Activated CD4-positive, alpha-beta T cell treated with anti-CD3 and anti-CD28 coated beads for 48 hours (primary cell): ENCODE data around the gene PCID2.
"Not testable (repeated sequence)": the region's sequence is repeated elsewhere in the genome, so short reads cannot be mapped to it uniquely, and the experiment has no call there.

Source experiments
- DNase-seq: peaks from one replicate; pipeline ENCODE4 v3.0.0-alpha.2; 2020

Gene PCID2

DNA sequence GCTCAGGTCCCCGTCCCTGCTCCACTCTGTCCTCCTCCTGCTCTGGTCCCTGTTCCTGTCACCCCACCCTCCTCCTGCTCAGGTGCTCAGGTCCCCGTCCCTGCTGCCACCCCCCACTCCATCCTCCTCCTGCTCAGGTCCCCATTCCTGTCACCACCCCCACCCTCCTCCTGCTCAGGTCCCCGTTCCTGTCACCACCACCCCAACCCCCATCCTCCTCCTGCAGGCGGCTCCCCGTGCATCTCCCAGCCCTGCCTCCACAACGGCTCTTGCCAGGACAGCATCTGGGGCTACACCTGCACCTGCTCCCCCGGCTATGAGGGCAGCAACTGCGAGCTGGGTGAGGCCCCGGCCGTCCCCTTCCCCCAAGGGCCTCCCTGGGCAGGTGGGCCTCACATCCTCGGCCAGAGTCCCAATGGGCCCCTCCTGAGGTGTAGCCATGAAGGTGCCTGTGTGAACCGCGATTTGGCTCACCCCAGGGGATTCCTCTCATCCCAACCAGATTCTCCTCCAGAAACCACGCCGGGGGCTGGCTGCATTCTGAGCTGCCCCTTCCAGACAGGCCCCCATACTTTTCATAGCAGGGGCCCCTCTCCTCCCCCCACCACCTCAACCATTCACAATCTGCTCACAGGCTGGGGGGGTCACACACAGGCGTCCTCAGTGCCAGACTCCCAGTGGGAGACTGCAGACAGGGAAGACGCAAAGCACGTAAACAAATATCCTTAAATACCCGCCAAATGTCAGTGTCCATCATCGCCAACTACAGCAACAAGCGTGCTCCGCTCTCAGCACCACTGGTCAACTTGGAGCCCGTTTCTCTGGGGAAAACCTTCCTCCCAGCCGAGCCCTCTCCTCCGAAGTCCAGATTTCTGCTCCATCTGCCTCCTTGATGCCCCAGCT lies 45.4 kb downstream of the PCID2 start:
- DNase-seq: no peak

DNA sequence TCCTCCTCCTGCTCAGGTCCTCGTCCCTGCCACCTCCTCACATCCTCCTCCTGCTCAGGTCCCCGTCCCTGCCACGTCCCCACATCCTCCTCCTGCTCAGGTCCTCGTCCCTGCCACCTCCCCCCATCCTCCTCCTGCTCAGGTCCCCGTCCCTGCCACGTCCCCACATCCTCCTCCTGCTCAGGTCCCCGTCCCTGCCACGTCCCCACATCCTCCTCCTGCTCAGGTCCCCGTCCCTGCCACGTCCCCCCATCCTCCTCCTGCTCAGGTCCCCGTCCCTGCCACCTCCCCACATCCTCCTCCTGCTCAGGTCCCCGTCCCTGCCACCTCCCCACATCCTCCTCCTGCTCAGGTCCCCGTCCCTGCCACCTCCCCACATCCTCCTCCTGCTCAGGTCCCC lies 46.5 kb downstream of the PCID2 start:
- DNase-seq: not testable (repeated sequence)

DNA sequence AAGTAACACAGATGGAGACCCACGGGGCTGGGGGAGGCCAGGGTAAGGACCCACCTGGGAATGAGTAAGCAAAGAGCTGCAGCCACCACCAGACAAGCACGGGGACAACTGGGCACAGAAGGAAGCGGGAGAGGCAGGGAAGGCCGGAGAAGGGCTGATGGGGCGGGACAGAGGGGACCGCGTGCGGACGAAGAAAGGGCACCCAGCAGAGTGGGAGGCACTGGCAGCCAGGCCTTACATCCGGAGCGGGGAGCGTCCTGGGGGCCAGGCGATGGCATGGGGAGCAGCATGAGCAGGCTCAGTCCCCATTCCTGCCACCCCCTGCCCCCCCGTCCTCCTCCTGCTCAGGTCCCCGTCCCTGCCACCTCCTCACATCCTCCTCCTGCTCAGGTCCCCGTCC lies 47.0 kb downstream of the PCID2 start:
- DNase-seq: no peak

DNA sequence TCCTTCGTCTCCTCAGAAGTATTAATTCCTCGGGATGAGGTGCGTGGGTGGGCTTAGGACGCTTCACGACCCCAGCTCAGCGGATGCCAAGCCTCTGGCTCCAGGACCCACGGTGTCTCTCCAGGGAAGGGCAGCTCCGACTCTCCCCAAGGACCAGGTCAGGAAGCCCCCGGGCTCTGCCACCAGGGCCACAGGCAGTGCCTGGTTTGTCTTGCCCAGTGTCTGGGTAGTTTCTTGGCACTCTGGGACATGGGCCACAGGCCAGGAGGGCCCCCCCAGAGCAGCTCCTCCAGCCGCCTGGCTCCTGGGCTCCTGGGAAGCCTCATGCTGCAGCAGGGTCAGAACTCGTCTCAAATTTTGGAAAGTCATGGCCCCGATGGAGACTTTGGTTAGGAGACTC lies 47.5 kb downstream of the PCID2 start:
- no peak for DNase-seq

DNA sequence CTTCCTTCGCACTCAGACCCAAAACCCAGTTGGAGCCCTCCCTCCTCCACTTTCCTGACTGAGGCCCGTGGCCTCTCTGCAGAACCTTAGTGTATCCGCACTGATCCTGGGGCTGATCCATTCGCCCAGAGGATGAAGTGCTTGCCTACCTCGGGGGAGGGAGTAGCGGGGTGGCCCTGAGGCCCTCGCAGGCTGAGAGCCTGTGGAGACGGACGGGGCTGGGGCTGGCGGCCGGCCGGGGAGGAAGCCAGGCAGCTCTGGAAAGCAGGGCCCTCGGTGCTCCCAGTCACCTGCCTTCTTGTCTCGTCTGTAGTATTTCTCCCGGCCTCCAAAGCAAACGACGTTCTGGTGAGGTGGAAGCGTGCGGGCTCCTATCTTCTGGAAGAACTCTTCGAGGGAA lies 48.8 kb downstream of the PCID2 start:
- DNase-seq: no peak

DNA sequence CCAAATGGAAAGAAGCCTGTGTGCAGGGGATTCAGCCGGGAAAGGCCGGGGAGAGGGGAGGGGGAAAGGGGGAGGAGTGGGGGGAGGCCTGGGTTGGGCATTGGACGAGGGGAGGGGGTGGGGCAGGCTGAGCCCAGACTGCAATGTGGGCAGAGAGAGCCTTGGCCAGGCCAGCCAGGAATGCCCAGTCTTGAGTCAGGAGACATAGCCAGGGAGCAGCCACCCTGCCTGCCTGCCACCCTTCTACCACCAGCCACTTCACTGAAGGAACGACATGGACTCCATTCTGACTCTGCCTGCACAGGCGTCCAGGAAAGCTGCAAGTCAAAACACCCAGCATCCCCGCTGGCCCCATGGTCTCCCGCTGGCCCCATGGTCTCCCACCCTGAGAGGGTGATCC lies 49.5 kb downstream of the PCID2 start:
- no peak for DNase-seq

DNA sequence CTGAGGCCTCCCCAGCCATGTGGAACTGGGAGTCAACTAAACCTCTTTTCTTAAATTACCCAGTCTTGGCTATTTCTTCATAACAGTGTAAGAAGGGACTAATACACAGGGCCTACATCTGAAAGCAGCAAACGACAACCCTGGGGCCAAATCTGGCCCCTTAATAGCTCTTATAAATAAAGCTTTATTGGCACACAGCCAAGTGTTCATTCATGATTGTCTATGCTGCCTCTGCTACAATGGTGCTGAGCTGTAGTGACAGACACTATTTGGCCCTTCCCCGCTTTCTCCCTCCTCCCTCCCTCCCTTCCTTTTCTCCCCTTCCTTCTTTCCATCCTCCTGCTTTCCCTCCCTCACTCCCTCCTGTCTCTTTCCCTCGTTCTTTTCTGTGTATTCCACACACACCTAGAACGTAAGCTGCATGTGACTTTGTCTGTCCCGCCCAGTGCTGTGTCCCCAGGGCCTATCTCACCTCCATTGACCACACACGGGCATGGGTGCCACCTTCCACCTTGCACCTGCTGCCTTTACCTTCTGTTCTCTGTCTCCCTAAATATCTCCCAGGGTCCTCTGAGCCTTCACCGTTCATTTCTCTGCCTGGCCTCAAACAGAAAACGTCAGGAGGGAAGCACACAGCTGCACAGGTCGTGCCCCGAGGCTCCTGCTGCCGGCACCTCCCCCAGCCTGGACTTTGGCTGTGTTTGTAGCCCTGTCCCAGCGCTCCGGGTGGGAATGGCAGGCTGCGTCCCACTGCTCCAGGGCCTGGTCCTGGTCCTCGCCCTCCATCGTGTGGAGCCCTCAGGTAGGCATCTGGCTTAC lies 50.3 kb downstream of the PCID2 start, which contains the start of gene PROZ:
Gene PROZ (plus strand): TSS at position 720 of the 819 bp plus-strand sequence. CDS start 13 bp downstream, at position 733.
- no peak for DNase-seq

DNA sequence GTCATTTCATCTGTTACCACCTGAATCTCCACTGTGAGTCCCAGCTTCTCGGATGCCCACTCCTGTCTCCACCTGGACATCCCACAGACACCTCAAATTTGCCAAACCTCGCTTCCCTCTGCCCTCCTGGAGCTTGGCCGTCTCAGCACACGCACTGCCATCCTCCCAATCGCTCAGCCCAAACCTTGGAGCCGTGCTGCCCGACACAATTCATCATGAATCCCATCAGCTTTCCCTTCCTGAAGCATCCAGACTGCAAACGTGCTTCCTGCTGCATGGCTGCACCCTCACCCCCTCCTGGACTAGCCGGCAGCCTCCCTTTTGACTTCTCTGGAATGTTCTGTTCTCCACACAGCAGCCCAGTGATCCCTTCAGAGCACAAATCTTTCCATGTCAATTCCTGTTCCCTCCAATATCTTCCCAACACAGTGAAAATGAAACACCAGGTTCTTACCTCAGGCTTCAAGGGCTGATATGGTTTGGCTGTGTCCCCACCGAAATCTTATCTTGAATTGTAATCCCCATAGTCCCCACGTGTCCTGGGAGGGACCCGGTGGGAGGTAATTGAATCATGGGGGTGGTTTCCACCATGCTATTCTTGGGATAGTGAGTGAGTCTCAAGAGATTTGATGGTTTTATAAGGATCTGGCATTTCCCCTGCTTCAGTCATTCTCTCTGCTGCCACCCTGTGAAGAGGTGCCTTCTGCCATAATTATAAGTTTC lies 51.1 kb downstream of the PCID2 start:
- DNase-seq: no peak

DNA sequence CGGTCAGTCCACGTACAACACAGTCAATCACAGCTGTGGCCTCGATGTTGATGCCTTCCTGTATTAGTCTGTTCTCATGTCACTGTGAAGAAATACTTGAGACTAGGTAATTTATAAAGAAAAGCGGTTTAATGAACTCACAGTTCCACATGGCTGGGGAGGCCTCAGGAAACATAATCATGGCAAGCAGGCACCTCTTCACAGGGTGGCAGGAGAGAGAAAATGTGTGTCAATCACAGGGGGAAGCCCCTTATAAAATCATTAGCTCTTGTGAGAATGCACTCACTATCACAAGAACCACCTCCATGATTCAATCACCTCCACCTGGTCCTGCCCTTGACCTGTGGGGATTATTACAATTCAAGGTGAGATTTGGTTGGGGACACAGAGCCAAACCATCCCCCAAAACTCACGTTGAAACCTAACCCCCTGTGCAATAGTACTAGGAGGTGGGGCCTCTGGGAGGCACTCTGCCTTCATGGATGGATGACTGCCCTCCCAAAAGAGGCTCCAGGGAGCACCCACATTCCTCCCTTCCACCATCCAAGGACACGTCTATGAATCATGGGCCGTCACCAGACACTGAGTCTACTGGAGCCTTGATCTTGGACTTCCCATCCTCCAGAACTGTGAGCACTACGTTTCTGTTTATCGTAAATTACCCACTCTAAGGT lies 52.4 kb downstream of the PCID2 start:
- DNase-seq: no peak

DNA sequence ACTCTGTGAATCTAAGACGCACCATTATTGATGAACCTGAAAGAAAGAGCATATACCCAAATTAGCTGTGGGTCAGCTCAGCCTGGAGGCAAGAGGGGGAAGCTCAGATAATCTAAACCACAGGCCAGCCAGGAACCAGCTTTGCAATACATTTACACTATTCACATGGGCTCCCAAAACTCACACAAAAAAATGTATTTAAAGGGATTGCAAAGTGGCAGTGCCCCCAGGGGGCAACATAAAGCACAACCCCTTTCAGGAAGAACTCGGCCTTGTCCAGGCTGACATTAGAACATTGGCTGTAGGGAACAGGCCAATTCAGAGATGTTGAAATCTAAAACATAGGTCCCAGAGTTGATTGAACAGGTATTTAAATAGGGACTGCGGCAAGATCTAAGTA lies 53.3 kb downstream of the PCID2 start:
- no peak for DNase-seq

DNA sequence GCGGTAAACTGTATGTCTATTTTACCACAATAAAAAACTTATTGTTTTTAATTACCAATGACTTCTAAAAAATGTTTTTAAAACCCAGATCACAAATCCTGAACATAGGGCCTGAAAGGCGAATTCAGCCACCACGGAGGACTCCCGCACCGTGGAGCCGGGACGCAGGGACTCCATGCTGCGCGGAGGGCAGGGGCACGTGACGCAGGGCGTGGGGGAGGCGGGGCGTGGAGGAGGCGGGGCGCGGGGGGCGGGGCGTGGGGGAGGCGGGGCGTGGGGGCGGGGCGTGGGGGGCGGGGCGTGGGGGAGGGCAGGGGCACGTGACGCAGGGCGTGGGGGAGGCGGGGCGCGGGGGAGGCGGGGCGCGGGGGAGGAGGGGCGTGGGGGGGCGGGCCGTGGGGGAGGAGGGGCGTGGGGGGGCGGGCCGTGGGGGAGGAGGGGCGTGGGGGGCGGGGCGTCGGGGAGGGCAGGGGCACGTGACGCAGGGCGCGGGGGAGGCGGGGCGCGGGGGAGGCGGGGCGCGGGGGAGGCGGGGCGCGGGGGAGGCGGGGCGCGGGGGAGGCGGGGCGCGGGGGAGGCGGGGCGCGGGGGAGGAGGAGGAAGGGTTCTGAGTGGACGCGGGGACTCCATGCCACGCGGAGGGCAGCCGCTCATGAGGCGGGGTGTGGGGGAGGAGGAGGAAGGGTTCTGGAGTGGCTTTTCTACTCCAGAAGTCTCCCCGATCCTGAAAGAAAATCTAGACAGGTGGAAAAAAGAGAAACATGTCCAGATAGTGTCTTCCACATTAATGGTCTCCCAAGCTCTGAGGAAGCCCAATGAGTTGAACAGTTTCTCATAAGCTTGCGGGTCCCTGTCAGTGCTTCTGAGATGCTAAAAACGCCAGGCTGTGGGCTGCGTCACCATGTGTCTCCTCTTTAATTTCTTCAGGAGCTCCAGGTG lies 54.4 kb downstream of the PCID2 start:
- peak; percentile 72 for DNase-seq

DNA sequence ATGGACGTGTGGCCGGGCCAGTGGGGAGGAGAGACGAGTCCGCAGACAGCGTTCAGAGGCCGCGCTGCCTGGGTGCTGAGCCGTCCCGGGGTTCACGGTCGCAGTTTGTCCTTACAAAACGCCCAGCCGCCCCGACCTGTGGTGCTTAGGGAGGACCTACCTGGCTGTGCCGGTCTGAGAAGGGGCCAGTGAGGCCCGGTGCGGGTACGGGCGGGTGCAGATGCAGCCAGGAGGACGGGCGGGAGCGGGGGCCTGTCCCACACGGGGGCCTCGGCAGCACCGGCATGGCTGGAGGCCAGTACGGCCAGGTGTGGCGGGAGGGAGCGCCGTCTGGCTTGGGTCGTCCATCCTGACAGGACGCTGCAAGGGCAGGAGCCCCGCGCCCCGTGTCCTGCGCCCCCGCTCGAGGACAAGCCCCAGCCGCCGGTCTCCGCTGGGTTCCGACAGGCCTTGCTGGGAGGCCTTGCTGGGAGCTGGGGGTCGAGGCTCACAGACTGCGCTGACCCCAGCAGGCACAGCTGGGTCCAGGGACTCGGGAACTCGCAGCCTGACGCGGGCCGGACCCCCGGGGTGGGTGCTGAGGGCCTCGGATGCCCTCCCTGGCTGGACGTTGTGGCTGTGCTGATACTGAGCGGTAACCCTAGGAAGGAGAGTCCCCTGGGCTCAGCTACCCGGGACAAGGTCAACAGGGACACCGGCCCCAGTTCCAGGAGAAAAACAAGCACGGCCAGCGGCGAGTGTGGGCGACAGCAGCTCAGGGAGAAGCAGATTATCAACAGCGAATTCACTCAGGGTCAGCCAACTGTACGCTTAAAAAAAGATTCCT lies 55.3 kb downstream of the PCID2 start:
- DNase-seq: peak; percentile 18

DNA sequence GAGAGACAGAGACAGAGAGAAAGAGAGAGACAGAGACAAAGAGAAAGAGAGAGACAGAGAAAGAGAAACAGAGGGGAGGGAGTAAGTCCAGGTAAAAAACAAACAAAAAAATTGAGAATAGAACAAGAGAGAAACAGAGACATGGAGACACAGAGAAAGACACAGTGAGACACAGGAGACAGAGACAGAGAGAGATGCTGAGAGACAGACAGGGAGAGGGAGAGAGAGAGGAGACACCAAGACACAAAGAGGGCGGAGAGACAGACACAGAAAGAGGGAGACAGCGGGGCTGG lies 55.8 kb downstream of the PCID2 start:
- DNase-seq: no peak

DNA sequence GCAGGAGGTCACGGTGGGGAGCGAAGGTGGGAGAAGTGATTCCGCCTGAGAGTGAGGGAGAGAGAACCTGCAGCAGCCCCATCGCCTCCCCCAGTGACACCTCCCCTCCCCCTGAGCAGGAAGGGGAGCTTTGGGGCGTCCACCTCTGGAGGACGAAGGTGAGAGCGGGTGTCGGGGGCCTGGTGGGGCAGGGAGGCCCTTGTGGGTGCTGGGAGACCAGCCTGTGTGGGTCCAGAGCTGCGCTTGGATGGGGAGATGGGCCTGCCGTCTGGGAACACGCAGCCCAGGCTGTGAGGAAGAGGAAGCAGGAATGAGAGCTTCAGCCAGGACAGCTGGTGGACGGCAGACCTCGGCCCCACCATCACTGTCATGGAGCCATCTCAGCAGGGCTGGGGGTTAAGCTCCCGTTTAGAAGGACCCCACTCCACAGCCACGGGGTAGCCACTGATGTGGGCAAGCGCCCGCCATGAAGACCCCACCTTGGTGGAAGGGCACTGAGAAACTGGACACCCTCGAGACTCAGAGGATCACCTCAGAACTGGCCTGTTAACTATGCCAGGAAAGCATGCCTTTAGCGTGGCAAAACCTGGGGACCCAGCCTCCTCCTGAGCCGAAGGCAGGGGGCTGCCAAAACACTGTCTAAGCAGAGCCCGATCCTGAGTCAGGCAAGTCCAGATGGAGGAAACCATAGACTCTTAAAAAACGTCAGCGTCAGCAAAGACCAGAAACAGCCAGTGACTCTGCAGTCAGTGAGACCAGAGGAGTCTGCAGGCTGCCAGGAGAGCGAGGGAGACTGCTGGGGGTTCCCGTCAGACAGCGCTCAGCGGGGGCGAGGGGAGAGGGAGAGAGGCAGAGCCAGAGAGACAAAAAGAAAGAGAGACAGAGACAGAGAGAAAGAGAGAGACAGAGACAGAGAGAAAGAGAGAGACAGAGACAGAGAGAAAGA lies 56.5 kb downstream of the PCID2 start:
- DNase-seq: peak; percentile 22

DNA sequence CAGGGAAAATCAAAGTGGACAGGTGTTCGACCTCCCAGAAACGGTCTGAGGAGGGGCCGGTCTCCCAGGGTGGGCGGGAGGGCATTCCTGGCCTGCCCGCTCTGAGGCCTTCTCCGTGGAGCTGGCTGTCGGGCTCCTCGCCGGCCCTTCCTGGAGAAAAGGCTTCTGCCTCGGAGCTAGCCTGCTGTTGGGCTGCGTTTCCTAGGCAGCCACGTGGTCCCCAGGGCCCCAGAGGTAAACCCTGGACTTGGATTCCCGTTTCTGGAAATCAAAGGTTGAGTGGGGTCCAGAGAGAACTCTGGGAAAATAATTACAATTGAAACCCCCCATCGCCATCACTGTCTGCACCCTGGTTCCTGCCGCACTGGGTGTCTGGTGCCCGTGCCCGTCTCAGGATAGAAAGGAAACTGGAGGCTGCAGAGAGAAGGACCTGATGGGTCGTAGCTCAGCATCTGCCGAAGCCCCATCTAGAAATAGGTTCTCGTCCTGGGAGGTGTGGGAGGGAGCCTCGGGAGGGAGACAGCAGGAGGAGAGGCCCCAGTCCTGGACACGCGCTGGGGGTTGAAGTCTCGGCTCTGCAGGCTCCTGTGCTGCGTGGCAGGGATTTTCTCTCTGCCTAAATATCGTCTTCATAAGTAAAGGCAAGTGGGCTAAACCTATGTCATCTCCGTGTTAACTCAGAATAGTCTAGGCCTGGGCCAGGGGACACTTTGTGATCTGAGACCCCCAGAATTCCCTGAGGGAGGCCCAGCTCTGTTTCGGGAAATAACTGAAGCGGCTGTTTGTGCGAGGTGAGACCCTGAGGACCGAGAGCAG lies 57.7 kb downstream of the PCID2 start:
- DNase-seq: no peak

DNA sequence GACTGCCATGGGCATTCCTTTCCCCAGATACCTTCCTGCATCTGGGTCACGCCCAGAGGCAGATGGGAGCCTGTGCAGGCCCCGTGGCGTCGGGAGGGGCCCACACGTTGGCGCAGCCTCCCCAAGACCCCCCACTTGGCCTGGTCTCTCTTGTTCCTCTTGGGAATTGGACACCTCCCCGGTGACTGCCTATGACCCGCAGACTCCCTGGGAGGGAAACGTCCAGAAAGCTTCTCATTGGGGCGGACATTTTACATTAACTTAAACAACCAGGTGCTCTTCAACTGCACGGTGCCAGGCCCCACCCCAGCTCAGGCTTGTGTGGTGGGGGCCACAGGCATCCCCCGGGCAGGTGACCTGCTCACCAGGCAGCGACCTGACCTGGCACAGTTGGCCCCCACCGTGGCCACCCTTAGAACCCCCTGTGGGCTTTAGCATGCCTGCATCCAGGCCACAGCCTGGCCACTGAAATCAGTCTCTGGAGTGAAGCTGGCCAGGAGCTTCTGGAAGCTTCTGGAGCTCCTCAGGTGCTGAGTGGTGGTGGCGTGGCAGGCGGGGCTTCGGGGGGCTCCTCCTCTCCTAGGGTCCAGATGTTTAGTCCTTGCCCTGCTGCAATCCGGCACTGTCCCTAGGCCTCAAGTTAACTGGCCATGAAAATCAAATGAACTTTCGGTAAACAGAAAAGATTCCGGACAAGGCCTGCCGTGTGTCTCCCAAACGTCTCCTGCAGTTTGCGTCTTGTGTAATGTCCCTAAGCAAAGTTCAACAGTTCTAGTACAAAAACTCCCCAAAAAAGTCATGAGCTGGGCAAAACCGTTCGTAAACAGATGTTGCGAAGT lies 58.5 kb downstream of the PCID2 start:
- no peak for DNase-seq

DNA sequence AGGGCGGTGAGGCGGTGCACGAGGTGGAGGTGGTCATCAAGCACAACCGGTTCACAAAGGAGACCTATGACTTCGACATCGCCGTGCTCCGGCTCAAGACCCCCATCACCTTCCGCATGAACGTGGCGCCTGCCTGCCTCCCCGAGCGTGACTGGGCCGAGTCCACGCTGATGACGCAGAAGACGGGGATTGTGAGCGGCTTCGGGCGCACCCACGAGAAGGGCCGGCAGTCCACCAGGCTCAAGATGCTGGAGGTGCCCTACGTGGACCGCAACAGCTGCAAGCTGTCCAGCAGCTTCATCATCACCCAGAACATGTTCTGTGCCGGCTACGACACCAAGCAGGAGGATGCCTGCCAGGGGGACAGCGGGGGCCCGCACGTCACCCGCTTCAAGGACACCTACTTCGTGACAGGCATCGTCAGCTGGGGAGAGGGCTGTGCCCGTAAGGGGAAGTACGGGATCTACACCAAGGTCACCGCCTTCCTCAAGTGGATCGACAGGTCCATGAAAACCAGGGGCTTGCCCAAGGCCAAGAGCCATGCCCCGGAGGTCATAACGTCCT lies 59.4 kb downstream of the PCID2 start:
- DNase-seq: no peak
